Panc1 (cell line): Measurements from ENCODE around the gene LRP5. TPM values are rescaled to one million over a fixed set of nuclear protein-coding genes. Genes with fewer than 3 reads are reported as not detected.

ENCODE experiments used
- ATAC-seq: fragments of 200-7000 bp; cut with Tn5 transposase; 2 replicates; pipeline ENCODE4 v1.9.1; 2020; ENCODE audit warnings: mild to moderate bottlenecking, moderate library complexity
- BruUV-seq: library from RNA; stranded (reverse); fragments of 400-500 nt; replicated peaks from 2 replicates; lab custom pipeline; 2021; lab: Mats Ljungman, UMichigan
- CTCF ChIA-PET: fragments of 300-600 bp; sonication (Branson Sonifier 250); formaldehyde crosslinking; loops from one replicate; lab custom pipeline; 2022; ENCODE audit warnings: antibody characterized with exemption; lab: Charles Lee
- POLR2A ChIA-PET: fragments of 300-600 bp; sonication (Branson Sonifier 250); formaldehyde crosslinking; loops from one replicate; lab custom pipeline; 2022; ENCODE audit warnings: antibody characterized with exemption; lab: Charles Lee
- DNase-seq: peaks from one replicate; pipeline ENCODE4 v3.0.0-alpha.2; 2010; ENCODE audit warnings: low read depth, low spot score
- H3K27ac ChIP-seq: 2 replicates; pipeline ENCODE4 v1.5.1; 2011; ENCODE audit warnings: mild to moderate bottlenecking, low read length, inconsistent platforms
- H3K27me3 ChIP-seq: fragments of 200-500 bp; sonication (Bioruptor generic); 2 replicates; pipeline ENCODE4 v1.6.0; 2014; ENCODE audit warnings: low read length, inconsistent platforms; ENCODE audit not compliant: control insufficient read depth, insufficient read depth
- H3K36me3 ChIP-seq: fragments of 200-500 bp; sonication (Bioruptor generic); 2 replicates; pipeline ENCODE4 v1.5.1; 2014; ENCODE audit warnings: inconsistent platforms, mild to moderate bottlenecking, low read length, moderate library complexity; ENCODE audit not compliant: control insufficient read depth, insufficient read depth
- H3K4me1 ChIP-seq: 2 replicates; pipeline ENCODE4 v1.5.1; 2011; ENCODE audit warnings: inconsistent platforms, mild to moderate bottlenecking, low read length, moderate library complexity; ENCODE audit not compliant: control insufficient read depth, insufficient read depth
- H3K4me3 ChIP-seq, 2 experiments: 2 replicates each; pipeline ENCODE4 v1.5.1; 2011 to 2012; ENCODE audit warnings: low read depth in 2 of 2, low read length in 2 of 2, mild to moderate bottlenecking in 2 of 2, inconsistent platforms in 1 of 2, moderate library complexity in 1 of 2
- H3K9me3 ChIP-seq: fragments of 200-500 bp; sonication (Bioruptor generic); 2 replicates; pipeline ENCODE4 v1.5.1; 2014; ENCODE audit warnings: low read depth, mild to moderate bottlenecking, inconsistent platforms, low read length, moderate library complexity; ENCODE audit not compliant: control insufficient read depth, insufficient read depth
- POLR2AphosphoS5 ChIP-seq: IDR thresholded peaks from 2 replicates; pipeline ENCODE4 v1.6.1; 2012; ENCODE audit warnings: mild to moderate bottlenecking, low read depth, low read length, moderate library complexity
- REST ChIP-seq, 2 experiments: IDR thresholded peaks; 2 replicates each; pipeline ENCODE4 v1.6.1; 2011 to 2012; ENCODE audit warnings: low read depth in 2 of 2, control low read depth in 1 of 2, low read length in 1 of 2, mild to moderate bottlenecking in 1 of 2, moderate library complexity in 1 of 2; ENCODE audit not compliant: insufficient read depth in 1 of 2
- SIN3A ChIP-seq: IDR thresholded peaks from 2 replicates; pipeline ENCODE4 v1.6.1; 2012; ENCODE audit warnings: low read depth, mild to moderate bottlenecking, low read length, moderate library complexity, borderline replicate concordance; ENCODE audit not compliant: insufficient read depth
- TCF7L2 ChIP-seq: IDR thresholded peaks from 2 replicates; pipeline ENCODE4 v1.6.1; 2011; ENCODE audit warnings: mild to moderate bottlenecking, low read depth, low read length, inconsistent platforms
- in situ Hi-C: cut with HindIII; loops from 2 replicates; pipeline ENCODE4 v1.10.0; 2016; ENCODE audit warnings: low sequenced_read_pairs, low pct_unique_long_range_greater_than_20kb
- intact Hi-C: fragments of 100-400 bp; cut with micrococcal nuclease; formaldehyde crosslinking; loops from one replicate; pipeline ENCODE4 v1.10.0; 2022; ENCODE audit not compliant: unreplicated experiment
- total RNA-seq: library from RNA; stranded (reverse); gene quantifications from one replicate; pipeline ENCODE4 v1.2.1, GENCODE V29; 2021; ENCODE audit not compliant: unreplicated experiment
- TF ChIP-seq, protein P1 (sequence below): fragments of 450-650 bp; IDR thresholded peaks from 2 replicates; pipeline ENCODE4 v1.5.1; 2017; ENCODE audit warnings: mild to moderate bottlenecking

Gene LRP5
- total RNA-seq, 1 experiment from 2014 or later, result 171 TPM

DNA sequence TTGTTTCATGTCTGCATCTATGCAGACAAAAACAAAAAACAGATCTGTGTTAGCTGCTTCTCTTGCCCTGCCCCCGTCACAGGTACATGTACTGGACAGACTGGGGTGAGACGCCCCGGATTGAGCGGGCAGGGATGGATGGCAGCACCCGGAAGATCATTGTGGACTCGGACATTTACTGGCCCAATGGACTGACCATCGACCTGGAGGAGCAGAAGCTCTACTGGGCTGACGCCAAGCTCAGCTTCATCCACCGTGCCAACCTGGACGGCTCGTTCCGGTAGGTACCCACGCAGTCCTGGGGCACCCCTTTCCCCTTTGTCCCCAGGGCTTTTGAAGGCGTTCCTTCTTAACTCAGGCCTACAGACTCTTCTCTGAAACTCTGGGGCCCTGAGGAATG, 45.2 kb downstream of the LRP5 start:
- in situ Hi-C loops (no loop called here), intact Hi-C loops (no loop called here)
- H3K4me1 ChIP-seq, result peaks cover 31% of the 10 kb centered on the region
- no peak for ATAC-seq
- H3K27me3 ChIP-seq, result no peaks in the 10 kb centered on the region
- BruUV-seq, result no TSS peak
- DNase-seq, result no peak
- ChIA-PET CTCF (no interaction called here), POLR2A (no interaction called here)
- H3K9me3 ChIP-seq, result no peaks in the 10 kb centered on the region
- no peaks in the 10 kb centered on the region; the same call in 1 of the 2 replicates for H3K36me3 ChIP-seq
- H3K27ac ChIP-seq, result no peak overlapping the region
- TF ChIP-seq TCF7L2 (no peak), REST (IDR thresholded peaks at IDR 0.05; ENCODE audit: insufficient read depth in 1 of 2, low read depth in 2 of 2, low read length in 1 of 2) (no peak), SIN3A (no peak)
- TF ChIP-seq, protein P1, sequence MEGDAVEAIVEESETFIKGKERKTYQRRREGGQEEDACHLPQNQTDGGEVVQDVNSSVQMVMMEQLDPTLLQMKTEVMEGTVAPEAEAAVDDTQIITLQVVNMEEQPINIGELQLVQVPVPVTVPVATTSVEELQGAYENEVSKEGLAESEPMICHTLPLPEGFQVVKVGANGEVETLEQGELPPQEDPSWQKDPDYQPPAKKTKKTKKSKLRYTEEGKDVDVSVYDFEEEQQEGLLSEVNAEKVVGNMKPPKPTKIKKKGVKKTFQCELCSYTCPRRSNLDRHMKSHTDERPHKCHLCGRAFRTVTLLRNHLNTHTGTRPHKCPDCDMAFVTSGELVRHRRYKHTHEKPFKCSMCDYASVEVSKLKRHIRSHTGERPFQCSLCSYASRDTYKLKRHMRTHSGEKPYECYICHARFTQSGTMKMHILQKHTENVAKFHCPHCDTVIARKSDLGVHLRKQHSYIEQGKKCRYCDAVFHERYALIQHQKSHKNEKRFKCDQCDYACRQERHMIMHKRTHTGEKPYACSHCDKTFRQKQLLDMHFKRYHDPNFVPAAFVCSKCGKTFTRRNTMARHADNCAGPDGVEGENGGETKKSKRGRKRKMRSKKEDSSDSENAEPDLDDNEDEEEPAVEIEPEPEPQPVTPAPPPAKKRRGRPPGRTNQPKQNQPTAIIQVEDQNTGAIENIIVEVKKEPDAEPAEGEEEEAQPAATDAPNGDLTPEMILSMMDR, result no peak
- no peak overlapping the region for H3K4me3 ChIP-seq

- ChIA-PET CTCF (no interaction called here), POLR2A (no interaction called here)
- no peak for DNase-seq
- no peak overlapping the region for H3K4me3 ChIP-seq
- no TSS peak for BruUV-seq
- no peak for ATAC-seq
- no peak for TF ChIP-seq REST (IDR thresholded peaks at IDR 0.05; ENCODE audit: insufficient read depth in 1 of 2, low read depth in 2 of 2, low read length in 1 of 2)
- no peak for TF ChIP-seq POLR2AphosphoS5
- no peak for TF ChIP-seq SIN3A
- TF ChIP-seq, protein P1, result no peak
- no peak for TF ChIP-seq TCF7L2
- no peaks in the 10 kb centered on the region for H3K27me3 ChIP-seq
- intact Hi-C loops, result no loop called here
- H3K4me1 ChIP-seq, result peaks cover 25% of the 10 kb centered on the region
- in situ Hi-C loops, result no loop called here
- H3K9me3 ChIP-seq, result no peaks in the 10 kb centered on the region
- no peaks in the 10 kb centered on the region; the same call in 1 of the 2 replicates for H3K36me3 ChIP-seq
- H3K27ac ChIP-seq, result no peak overlapping the region
Measured at GRCh38 chr11:68358416-68358815, 46.0 kb downstream of the LRP5 start.
